Measurements from ENCODE around the gene TNS1.

Gene TNS1

GRCh38 chr2:217929757-217930707 is 72.8 kb downstream of the TNS1 start:
- DNase-seq (ENCODE audit: low read depth): no peak

GRCh38 chr2:217929272-217929671 is 73.5 kb downstream of the TNS1 start:
- no peak for DNase-seq (ENCODE audit: low read depth)

GRCh38 chr2:217928324-217929181 is 74.2 kb downstream of the TNS1 start:
- DNase-seq (ENCODE audit: low read depth): no peak

GRCh38 chr2:217927601-217928323 is 75.0 kb downstream of the TNS1 start:
- DNase-seq (ENCODE audit: low read depth): no peak

- no peak for DNase-seq (ENCODE audit: low read depth)
These were observed 76.0 kb downstream of the TNS1 start for GRCh38 chr2:217926801-217927200.

- no peak for DNase-seq (ENCODE audit: low read depth)
These were observed 78.4 kb downstream of the TNS1 start for GRCh38 chr2:217924346-217924901.

- DNase-seq (ENCODE audit: low read depth): no peak
These were observed 79.6 kb downstream of the TNS1 start for GRCh38 chr2:217923007-217923686.

GRCh38 chr2:217922101-217923006 is 80.4 kb downstream of the TNS1 start:
- DNase-seq (ENCODE audit: low read depth): no peak

- no peak for DNase-seq (ENCODE audit: low read depth)
These were observed 81.8 kb downstream of the TNS1 start for GRCh38 chr2:217920879-217921603.

GRCh38 chr2:217919781-217920351 is 82.9 kb downstream of the TNS1 start:
- no peak for DNase-seq (ENCODE audit: low read depth)

- no peak for DNase-seq (ENCODE audit: low read depth)
These were observed 83.6 kb downstream of the TNS1 start for GRCh38 chr2:217919204-217919603.

- DNase-seq (ENCODE audit: low read depth): no peak
These were observed 84.3 kb downstream of the TNS1 start for GRCh38 chr2:217918308-217919024.

- no peak for DNase-seq (ENCODE audit: low read depth)
These were observed 86.1 kb downstream of the TNS1 start for GRCh38 chr2:217916504-217917254.

- no peak for DNase-seq (ENCODE audit: low read depth)
These were observed 87.1 kb downstream of the TNS1 start for GRCh38 chr2:217915706-217916105.

GRCh38 chr2:217914878-217915277 is 87.9 kb downstream of the TNS1 start:
- DNase-seq (ENCODE audit: low read depth): no peak

- no peak for DNase-seq (ENCODE audit: low read depth)
These were observed 88.7 kb downstream of the TNS1 start for GRCh38 chr2:217914078-217914477.

GRCh38 chr2:217913436-217913835 is 89.4 kb downstream of the TNS1 start:
- DNase-seq (ENCODE audit: low read depth): no peak
